Progenitor cell of endocrine pancreas (in vitro differentiated cells): ENCODE data around the gene FUT7. TPM values are rescaled to one million over a fixed set of nuclear protein-coding genes. Genes with fewer than 3 reads are reported as not detected.

Source experiments
- DNase-seq: peaks from one replicate; pipeline ENCODE4 v3.0.0; 2021; ENCODE audit warnings: low spot score; ENCODE audit not compliant: unreplicated experiment
- H3K27ac Mint-ChIP-seq: 2 replicates; pipeline ENCODE4 v1.8.0; 2021; ENCODE audit warnings: mild to moderate bottlenecking, moderate library complexity, mixed read lengths
- H3K27me3 Mint-ChIP-seq: 2 replicates; pipeline ENCODE4 v1.8.0; 2021; ENCODE audit warnings: mixed read lengths
- H3K36me3 Mint-ChIP-seq: 2 replicates; pipeline ENCODE4 v1.8.0; 2022; ENCODE audit warnings: mixed read lengths; ENCODE audit not compliant: insufficient read depth
- H3K4me1 Mint-ChIP-seq: 2 replicates; pipeline ENCODE4 v1.8.0; 2021; ENCODE audit warnings: low read depth, mixed read lengths
- H3K4me3 Mint-ChIP-seq: 2 replicates; pipeline ENCODE4 v1.8.0; 2021; ENCODE audit warnings: low read depth, mild to moderate bottlenecking, moderate library complexity, mixed read lengths
- H3K9me3 Mint-ChIP-seq: 2 replicates; pipeline ENCODE4 v1.8.0; 2021; ENCODE audit warnings: low read depth, mixed read lengths
- total RNA-seq: library from RNA; stranded (reverse); gene quantifications from 2 replicates; pipeline ENCODE4 v1.2.1, GENCODE V29; 2021
- TF ChIP-seq, protein P1 (sequence below): fragments of 200-600 bp; sonication (generic); IDR thresholded peaks from one replicate; pipeline ENCODE4 v1.5.0; 2021; ENCODE audit warnings: antibody characterized with exemption, mild to moderate bottlenecking; ENCODE audit not compliant: unreplicated experiment

FUT7 gene
- total RNA-seq, 1 donor from 2014 or later = not detected

DNA sequence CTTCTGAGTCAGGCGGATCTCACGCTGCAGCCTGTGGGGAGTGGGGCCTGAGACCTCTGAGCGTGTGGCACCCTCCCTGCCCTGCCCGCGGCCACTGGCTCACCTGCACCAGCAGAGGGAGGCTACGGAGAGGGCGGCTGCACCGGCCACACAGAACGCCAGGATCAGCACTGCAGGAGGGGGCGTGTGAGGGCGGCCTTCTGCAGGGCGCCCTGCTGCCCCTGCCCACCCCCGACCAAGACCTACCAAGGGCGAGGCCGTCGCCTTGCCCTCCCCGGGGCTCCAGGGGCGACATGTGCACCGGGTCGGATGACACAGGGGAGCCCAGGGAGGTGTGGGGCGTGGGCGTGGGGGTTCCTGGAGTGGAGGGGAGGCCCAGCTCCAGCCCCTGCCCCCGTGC is 8.7 kb upstream of the FUT7 start:
- DNase-seq = no peak
- H3K27ac Mint-ChIP-seq = no peak overlapping the region
- H3K36me3 Mint-ChIP-seq = peaks cover 2% of the 10 kb centered on the region
- no peak overlapping the region for H3K4me3 Mint-ChIP-seq
- H3K9me3 Mint-ChIP-seq = no peaks in the 10 kb centered on the region
- peaks cover 2% of the 10 kb centered on the region for H3K4me1 Mint-ChIP-seq
- TF ChIP-seq, protein P1, sequence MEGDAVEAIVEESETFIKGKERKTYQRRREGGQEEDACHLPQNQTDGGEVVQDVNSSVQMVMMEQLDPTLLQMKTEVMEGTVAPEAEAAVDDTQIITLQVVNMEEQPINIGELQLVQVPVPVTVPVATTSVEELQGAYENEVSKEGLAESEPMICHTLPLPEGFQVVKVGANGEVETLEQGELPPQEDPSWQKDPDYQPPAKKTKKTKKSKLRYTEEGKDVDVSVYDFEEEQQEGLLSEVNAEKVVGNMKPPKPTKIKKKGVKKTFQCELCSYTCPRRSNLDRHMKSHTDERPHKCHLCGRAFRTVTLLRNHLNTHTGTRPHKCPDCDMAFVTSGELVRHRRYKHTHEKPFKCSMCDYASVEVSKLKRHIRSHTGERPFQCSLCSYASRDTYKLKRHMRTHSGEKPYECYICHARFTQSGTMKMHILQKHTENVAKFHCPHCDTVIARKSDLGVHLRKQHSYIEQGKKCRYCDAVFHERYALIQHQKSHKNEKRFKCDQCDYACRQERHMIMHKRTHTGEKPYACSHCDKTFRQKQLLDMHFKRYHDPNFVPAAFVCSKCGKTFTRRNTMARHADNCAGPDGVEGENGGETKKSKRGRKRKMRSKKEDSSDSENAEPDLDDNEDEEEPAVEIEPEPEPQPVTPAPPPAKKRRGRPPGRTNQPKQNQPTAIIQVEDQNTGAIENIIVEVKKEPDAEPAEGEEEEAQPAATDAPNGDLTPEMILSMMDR = no peak
- peaks cover 5% of the 10 kb centered on the region for H3K27me3 Mint-ChIP-seq

DNA sequence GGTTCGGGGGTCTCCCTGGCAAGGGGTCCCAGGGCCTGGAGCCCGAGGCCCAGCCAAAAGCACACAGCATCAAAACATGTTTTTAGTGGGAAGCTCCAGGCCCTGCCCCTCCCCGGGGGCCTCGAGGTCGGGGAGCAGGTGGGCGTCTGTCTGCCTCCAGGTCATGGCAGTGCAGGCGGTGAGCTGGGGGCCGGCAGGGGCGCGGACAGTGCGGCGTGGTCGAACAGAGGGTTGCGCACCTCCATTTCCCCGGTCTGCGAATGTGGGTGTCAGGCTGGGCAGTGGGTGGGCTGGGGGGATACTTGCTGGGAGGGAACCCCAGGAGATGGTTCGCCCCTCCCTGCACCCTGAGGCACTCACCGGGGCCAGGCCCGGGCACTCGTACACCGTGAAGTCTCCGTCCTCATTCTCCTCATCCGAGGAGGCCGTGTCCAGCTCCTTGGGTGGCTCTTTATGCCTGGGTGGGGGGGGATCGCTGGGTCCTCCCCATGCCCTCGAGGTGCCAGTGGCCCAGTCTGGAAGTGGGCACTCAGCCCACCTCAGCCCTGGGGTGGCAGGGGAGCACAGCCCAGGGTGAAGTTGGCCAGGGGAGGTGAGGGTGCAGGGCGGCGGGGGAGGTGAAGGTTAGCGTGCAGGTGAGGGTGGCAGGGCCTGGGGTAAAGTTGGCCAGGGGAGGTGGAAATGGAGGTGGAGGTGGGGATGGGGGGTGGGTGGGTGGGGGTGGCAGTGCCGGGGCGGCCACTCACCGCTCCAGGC is 7.9 kb upstream of the FUT7 start:
- Mint-ChIP-seq H3K4me1 (peaks cover under 1% of the 10 kb centered on the region), H3K36me3 (peaks cover 2% of the 10 kb centered on the region), H3K4me3 (no peak overlapping the region), H3K27me3 (peaks cover 1% of the 10 kb centered on the region), H3K27ac (no peak overlapping the region), H3K9me3 (no peaks in the 10 kb centered on the region)
- TF ChIP-seq, protein P1 = no peak
- DNase-seq = no peak

DNA sequence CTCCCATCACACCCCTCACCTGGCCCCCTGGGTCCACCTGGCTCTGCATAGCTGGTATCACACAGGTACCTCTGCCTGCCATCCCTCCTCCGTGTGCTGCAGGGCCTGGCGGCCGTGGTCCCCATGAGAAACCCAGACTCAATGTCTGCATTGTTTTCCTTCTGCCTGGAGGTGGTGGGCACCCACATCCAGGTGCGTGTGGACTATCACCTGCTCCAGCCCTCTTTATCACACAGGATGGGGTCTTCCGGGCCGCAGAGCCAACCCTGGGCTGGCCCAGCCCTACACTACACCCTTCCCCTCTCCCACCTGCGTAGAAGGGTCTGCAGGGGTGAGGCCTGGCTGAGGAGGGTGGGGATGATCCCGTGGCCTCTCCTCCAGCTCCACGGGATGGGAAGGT is 7.0 kb upstream of the FUT7 start:
- H3K4me1 Mint-ChIP-seq = no peaks in the 10 kb centered on the region
- peaks cover 2% of the 10 kb centered on the region for H3K36me3 Mint-ChIP-seq
- no peaks in the 10 kb centered on the region for H3K9me3 Mint-ChIP-seq
- H3K27ac Mint-ChIP-seq = no peak overlapping the region
- no peak for DNase-seq
- TF ChIP-seq, protein P1 = no peak
- no peaks in the 10 kb centered on the region for H3K27me3 Mint-ChIP-seq
- no peak overlapping the region for H3K4me3 Mint-ChIP-seq

DNA sequence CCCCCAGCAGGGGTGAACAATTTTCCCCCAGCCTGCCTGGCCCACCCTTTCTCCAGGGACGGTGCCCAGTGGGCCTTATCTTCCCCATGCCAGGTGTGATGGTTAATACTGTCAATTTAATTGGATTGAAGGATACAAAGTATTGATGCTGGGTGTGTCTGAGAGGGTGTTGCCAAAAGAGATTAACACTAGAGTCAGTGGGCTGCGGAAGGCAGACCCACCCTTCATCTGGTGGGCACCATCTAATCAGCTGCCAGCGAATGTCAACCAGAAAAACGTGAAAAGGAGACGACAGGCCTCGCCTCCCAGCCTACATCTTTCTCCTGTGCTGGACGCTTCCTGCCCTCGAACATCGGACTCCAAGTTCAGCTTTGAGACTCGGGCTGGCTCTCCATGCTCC is 5.6 kb upstream of the FUT7 start:
- no peak overlapping the region for H3K27ac Mint-ChIP-seq
- no peak overlapping the region for H3K4me3 Mint-ChIP-seq
- TF ChIP-seq, protein P1 = no peak
- peaks cover 3% of the 10 kb centered on the region for H3K27me3 Mint-ChIP-seq
- H3K36me3 Mint-ChIP-seq = peaks cover 2% of the 10 kb centered on the region
- no peaks in the 10 kb centered on the region for H3K4me1 Mint-ChIP-seq
- H3K9me3 Mint-ChIP-seq = no peaks in the 10 kb centered on the region
- no peak for DNase-seq

DNA sequence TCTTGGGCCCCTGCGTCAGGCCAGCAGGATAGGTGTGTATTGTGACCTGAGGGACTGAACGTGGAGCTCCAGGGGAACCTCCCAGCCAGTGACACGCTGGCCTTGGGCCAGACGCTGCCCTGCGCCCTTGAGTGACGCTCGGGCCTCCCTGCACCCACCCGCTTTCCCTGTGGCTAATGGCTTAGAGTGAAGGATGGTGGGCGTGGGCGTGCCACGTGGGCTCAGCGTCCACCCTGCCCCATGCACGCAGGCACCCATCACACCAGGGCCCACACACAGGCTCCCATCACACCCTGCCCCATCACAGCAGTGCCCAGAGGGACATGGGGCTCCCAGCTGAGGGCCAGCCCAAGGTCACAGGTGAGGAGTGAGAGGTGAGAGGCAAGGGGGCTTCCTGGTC is 5.1 kb upstream of the FUT7 start:
- TF ChIP-seq, protein P1 = no peak
- no peak for DNase-seq
- Mint-ChIP-seq H3K4me3 (no peak overlapping the region), H3K36me3 (peaks cover 2% of the 10 kb centered on the region), H3K27me3 (peaks cover 3% of the 10 kb centered on the region), H3K9me3 (no peaks in the 10 kb centered on the region), H3K27ac (no peak overlapping the region), H3K4me1 (no peaks in the 10 kb centered on the region)
